Skeletal muscle cell (primary cell): ENCODE results near the gene CIB4.
"Not testable (repeated sequence)": the region's sequence is repeated elsewhere in the genome, so short reads cannot be mapped to it uniquely, and the experiment has no call there.

Source experiments
- DNase-seq: peaks from one replicate; pipeline ENCODE4 v3.0.0-alpha.2; 2010; ENCODE audit warnings: low read depth
- H3K4me3 ChIP-seq: 2 replicates; pipeline ENCODE4 v1.5.1; 2011; ENCODE audit warnings: low read depth, mild to moderate bottlenecking, control low read depth, low read length, moderate library complexity

The CIB4 gene

GRCh38 chr2:26668856-26669750, 27.9 kb upstream of the CIB4 start:
- no peak for DNase-seq
- no peak overlapping the region for H3K4me3 ChIP-seq

DNA sequence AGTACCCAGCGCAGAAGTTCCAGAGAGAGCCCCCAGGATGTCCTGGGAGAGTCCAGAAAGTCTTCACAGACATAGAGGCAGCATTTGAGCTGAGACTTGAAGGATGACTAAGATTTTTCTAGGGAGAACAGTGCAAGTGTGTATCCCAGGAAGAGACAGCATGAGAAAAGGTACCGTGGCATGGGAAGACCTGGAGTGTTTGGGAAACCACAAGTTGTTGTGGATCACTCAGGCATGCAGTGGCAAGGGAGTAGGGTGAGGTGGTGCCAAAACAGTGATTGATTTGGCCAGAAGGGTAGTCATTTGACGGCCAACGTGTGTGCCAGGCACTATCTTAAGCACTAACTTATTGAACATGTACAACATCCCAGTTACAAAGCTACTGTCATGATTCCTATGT, 26.9 kb upstream of the CIB4 start:
- no peak for DNase-seq
- H3K4me3 ChIP-seq = no peak overlapping the region

DNA sequence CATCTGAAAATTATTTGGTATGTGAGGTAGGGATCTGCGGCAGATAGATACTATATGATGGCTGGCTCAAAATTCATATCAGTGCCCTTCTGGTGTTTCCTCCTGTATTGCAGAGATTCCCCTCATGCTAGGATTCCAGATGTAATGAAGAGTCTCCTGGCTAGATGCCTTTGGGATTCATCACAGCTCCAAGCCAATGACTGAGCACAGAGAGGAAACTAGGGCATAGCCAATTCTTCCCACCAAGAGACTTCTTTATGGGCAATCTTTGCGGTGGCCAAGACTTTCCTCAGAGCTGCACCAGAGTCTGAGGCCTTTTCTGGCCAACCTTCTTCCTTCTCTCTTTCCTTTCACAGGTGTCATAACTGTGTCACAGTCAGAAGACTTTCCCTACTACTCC, 25.5 kb upstream of the CIB4 start:
- DNase-seq = no peak
- no peak overlapping the region for H3K4me3 ChIP-seq

DNA sequence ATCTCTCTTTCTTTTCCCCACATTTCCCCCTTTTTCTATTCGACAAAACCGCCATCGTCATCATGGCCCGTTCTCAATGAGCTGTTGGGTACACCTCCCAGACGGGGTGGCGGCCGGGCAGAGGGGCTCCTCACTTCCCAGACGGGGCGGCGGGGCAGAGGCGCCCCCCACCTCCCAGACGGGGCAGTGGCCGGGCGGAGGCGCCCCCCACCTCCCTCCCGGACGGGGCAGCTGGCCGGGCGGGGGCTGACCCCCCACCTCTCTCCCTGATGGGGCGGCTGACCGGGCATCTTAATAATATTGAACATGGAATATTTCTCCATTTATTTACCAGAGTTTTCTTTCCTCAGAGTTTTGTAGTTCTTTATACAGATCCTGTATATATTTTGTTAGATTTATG, 24.1 kb upstream of the CIB4 start:
- DNase-seq, H3K4me3 ChIP-seq: not testable (repeated sequence)

- no peak for DNase-seq
- no peak overlapping the region for H3K4me3 ChIP-seq
Measured at GRCh38 chr2:26660363-26660962, 19.3 kb upstream of the CIB4 start.

- DNase-seq = no peak
- H3K4me3 ChIP-seq = no peak overlapping the region
Measured at GRCh38 chr2:26658691-26659346, 17.7 kb upstream of the CIB4 start.

DNA sequence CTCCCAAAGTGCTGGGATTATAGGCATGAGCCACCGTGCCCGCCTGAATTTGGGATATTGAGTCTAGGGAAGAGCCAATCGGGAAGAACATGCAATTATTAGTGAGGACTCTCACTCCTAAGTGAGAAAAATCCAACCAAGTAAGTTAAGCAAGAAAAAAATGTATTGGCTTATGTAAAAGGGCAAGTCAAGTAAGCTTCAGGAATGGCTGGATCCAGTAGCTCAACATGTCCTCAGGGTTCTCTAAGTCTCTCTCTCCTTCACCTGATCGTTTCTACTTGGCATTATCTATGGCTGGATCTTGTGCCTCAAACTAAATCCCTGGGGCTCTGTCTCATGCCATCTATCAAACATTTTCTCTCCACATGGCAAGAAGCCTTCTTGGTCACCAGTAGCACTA, 16.1 kb upstream of the CIB4 start:
- H3K4me3 ChIP-seq = no peak overlapping the region

DNA sequence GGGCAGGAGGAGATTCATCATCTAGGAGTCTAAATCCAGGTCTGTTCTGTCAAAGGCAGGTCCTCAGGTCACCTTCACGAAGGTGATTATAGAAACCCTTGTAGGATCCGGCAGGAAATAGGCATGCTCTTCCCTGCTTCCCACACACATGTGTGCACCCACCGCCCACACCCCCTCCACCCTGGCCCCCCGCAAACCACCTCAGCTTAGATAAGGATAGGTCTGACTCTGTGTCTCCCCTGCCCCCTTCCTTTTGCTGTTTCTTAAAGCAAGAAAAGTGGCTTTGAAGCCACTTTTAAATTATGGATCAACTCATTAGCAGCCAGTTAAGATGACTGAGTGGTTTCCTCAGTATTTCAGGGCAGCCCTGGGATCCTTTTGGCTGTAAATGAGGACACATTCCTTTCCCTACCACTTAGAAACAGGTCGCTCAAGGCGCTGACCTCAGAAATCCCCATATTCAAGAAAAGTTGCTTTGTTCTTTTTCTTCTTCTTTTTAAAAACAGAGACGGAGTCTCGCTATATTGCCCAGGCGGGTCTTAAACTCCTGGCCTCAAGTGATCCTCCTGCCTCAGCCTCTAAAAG, 14.5 kb upstream of the CIB4 start:
- no peak overlapping the region for H3K4me3 ChIP-seq
- no peak for DNase-seq

More for the DNA sequence above, 16.1 kb upstream of the CIB4 start:
- no peak for DNase-seq

- H3K4me3 ChIP-seq, DNase-seq: not testable (repeated sequence)
Measured at GRCh38 chr2:26655120-26655519, 14.0 kb upstream of the CIB4 start.

DNA sequence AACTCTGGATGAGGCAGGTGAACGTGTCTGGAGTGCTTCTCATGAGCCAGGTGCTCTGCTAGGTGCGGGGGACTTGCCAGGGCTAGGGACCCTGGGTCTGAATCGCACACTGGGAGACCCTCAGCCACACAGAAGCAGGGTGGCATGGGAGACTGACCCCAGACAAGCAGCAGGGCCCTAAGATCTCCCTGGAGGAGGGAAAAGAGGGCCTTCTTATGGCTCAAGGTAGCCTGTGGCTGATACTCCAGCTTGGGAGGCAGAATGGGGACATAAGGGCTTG, 12.8 kb upstream of the CIB4 start:
- no peak overlapping the region for H3K4me3 ChIP-seq
- no peak for DNase-seq

- no peak overlapping the region for H3K4me3 ChIP-seq
- no peak for DNase-seq
Measured at GRCh38 chr2:26653207-26654060, 12.3 kb upstream of the CIB4 start.

DNA sequence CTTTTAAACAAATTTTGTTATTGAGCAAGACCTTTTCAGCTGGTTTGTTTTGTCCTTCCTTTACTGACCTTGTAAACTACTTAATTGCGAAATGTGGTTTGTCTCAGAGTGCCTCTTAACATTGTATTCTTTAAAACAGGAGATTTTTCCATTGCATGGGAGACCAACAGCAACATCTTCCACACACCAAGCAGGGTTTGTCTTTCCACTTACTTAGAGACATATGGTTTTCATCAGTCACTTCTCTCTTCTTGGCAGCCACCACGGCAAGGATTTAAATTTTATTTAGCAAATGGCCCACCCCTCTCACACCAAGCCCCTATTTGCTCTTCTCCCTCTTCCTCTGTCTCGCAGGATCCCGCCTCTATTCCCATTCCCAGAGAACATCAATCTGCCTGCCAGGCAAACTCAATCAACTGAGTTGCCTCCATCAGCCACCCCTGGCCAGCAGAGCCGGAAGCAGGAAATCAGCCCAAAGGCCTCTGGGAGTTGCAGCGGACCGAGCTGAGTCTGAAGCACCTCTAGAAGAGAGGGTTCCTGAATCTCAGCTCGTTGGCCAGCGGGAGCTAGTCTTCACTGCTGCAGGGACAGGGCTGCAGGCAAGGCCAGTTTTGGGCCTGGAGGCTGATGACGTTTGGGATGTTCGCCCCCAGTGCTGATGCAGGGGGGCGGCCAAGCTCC, 11.3 kb upstream of the CIB4 start:
- H3K4me3 ChIP-seq = no peak overlapping the region
- no peak for DNase-seq

DNA sequence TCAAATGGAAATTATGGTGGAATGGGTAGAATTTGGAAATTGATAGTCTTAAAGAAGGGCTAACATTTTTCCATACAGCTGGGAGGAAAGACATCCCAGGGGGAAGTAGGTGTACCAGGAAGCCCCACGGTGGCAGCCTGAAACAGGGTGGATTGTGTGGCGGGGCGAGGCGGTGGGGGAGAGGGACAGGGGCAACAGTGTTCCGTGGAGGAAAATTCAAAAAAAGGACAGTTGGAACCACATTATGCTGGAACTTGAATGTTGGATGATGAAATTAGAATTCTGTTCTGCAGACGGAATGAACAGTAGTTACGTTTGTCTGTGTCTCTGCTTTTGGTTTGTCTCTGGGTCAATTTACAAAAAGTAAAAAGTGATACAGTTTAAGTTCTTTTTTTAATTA, 10.6 kb upstream of the CIB4 start:
- DNase-seq = no peak
- H3K4me3 ChIP-seq = no peak overlapping the region

DNA sequence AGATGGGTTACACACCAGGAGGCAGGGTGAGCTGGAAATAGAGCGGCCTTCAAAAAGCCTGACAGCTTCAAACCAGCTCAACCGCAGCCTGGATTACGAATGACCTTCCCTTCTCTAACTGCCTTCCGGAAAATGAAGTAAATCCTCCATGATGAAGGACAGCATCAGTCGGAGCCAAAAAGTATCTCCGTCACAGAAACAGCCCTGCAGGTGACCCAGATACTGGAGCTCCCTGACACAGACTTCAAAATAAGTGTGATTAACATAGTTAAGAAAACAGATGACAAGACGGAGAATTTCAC, 10.3 kb upstream of the CIB4 start:
- no peak for DNase-seq
- H3K4me3 ChIP-seq = no peak overlapping the region

DNA sequence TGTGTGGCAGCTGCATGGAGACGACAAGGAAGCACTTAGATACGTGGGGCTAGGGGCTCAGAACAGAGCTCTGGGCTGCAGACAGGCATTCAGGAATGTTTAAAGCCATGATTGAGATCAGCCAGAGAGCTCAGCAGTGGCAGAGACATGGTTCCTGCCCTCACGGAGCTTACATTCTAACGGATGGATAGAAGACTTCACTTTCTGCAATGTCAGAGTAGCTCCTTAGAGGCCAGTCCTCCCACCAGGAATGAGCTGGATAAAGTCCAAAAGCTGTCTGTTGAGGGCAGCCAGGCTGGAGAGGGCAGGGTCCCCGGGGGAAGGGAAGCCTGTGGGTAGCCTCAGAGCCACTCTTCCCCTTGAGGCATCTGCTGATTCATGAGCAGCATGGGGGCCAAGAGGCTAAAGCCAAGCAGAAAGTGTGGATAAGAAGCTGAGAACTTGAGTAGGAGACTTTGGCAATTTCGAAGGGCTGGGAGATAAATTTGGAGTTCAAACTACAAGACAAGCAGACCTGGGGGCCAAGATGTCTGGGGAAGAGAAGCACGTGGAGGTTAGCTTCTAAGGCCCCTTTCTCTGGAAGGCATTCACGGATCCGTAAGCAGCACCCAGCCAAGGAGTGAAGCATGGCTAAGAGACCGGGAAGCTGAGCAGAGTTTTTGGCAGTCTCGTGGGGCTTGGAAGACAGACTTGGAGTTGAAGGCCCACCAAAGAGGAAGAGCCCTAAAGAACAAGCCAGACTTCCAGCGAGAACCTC, 9.7 kb upstream of the CIB4 start:
- DNase-seq = no peak

GRCh38 chr2:26649992-26650712, 9.0 kb upstream of the CIB4 start:
- H3K4me3 ChIP-seq = no peak overlapping the region
- no peak for DNase-seq

More for the DNA sequence above, 9.7 kb upstream of the CIB4 start:
- no peak overlapping the region for H3K4me3 ChIP-seq

DNA sequence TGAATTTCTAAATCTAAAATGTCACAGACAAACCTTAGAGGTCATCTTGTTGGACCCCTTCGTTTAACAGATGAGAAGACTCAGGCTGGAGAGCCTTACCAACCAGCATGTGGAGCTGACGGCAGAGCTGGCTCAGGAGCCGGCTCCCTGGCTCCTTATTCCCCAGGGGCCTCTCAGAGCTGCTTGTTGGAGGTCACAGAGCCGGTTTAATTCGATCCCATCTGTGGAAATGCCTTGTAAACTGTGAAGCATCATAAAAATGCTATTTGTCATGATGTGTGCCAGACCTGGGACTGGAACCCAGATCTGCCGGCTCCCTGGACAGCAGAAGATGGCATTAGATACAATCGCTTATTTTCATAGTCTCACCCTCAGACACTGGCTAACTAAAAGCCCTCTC, 8.2 kb upstream of the CIB4 start:
- H3K4me3 ChIP-seq = no peak overlapping the region
- no peak for DNase-seq

DNA sequence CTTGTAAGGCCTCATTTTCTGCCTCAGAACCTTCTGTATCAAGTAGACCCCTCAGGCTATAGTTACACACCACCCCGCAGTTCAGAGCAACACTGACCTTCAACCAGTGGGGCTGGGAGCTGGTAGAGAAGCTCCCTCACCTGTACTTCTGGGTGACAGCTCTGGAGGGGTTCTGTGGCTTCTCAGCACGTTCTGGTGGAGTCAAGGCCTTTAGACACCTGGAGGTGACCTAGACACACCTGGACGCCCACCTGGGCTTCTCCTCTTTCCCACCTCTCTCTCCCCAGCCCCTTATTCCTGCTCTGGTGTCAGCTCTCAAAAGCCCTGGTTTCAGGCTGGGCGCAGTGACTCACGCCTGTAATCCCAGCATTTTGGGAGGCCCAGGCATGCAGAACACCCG, 7.3 kb upstream of the CIB4 start:
- H3K4me3 ChIP-seq = no peak overlapping the region
- DNase-seq = no peak
